GM20431 (cell line): Measurements from ENCODE around the gene EFTUD2.

Source experiments
- in situ Hi-C: fragments of 300-500 bp; cut with MseI, MboI; formaldehyde crosslinking; loops from one replicate; pipeline ENCODE4 v1.15.0; 2020; ENCODE audit warnings: low sequenced_read_pairs; ENCODE audit not compliant: unreplicated experiment

The EFTUD2 gene

DNA sequence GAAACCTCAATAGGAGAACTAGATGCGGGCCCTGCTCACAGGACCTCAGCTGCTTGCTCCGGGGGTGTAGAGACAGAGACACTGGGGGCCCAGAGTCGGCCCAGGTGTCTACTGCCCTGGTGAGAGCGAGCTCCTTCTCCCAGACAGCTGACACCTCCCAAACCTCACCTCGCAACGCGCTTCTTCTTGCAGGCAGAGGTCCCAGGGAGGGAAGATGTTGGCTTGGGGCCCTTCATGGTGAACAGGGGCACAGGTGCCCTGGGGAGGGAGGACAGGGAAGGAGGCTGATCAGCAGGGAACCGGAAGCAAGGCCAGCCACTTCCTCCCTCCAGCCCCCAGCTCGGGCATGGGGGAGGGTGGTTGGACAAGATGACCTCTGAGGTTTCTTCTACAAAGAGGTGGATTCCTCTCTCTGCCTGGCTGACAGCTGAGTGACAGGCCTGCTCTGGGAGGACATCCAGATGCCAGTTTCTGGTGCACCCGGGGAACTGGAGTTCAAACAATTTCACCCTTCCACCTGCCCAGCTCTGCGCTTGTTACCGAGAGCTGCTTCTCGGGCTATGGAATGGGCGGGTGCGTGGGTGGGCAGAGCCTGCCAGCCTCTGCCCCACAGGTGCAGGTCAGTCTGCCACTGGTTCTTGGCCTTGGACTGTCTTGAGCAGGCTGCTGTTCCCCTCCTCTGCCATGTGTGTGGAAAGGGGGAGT is 27.7 kb upstream of the EFTUD2 start:
- in situ Hi-C loops: loop anchor here (10.0 kb wide), 1 partner anchor 88 kb away; no protein-coding TSS in a partner anchor

DNA sequence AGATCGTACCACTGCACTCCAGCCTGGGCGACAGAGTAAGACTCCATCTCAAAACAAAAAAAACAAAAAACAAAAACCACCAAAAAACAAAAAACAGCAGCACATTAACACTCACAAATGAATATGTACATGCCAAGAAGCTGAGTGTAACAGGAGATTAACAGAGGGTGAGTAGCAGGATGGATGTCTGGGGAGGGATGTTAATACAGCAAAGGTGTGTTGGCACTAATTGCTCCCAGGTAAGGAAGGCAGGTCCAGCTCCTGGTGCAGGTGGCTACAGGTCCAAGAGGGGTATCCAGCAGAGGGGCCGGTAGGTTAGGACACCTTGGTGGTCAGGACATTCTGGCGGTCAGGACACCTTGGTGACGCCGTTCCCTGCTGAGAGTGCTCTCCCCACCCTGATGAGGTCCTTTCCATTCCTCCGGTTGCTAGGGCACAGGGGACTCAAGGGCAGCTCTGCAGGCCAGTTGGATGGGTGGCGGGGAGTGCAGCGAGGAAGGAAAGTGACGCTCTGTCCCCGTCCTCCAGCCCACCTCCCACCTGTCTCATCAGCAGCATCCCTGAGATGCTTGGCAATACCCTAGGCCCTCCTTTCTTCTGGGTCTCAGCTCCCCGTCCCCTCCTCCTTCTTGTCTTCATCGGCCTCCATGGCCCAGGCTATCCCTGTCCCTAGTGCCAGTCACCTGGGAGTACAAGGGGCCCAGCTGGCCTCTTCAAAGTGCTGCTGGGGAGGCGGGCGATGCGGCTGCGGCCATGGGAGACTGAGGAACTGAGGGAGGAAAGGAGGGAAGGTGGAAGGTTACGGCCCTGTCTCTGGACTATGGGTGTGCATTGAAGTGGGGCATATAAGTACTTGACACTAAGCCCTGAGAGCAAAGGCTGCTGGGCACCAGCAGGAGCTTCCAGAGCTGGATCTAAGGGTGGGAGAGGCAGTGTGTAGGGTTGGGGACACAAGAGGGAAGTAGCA is 26.8 kb upstream of the EFTUD2 start:
- in situ Hi-C loops: loop anchor here (10.0 kb wide), 1 partner anchor 89 kb away; no protein-coding TSS in a partner anchor

DNA sequence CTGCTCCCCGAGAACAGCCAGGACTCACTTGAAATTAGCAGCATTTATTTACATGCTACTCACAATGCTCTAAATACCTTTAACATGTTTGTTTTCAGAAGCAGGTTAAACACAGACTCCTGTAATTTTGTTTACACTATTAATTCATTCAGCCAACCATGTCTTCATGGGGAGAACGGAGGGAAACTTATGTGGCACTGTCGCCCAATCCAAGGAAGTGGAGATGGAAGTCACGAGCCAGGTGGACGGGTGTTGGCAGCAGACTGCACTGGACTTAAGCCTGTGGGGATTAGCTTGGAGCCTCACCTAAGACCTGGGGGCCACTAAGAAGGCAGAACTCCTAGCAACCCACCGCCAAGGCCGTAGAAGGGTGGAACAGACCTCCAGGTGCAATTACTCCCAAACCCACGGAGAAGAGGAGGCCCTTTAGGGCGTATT is 24.9 kb upstream of the EFTUD2 start:
- in situ Hi-C loops: loop anchor here (10.0 to 25.0 kb wide), 2 partner anchors 91 to 188 kb away; no protein-coding TSS in a partner anchor

DNA sequence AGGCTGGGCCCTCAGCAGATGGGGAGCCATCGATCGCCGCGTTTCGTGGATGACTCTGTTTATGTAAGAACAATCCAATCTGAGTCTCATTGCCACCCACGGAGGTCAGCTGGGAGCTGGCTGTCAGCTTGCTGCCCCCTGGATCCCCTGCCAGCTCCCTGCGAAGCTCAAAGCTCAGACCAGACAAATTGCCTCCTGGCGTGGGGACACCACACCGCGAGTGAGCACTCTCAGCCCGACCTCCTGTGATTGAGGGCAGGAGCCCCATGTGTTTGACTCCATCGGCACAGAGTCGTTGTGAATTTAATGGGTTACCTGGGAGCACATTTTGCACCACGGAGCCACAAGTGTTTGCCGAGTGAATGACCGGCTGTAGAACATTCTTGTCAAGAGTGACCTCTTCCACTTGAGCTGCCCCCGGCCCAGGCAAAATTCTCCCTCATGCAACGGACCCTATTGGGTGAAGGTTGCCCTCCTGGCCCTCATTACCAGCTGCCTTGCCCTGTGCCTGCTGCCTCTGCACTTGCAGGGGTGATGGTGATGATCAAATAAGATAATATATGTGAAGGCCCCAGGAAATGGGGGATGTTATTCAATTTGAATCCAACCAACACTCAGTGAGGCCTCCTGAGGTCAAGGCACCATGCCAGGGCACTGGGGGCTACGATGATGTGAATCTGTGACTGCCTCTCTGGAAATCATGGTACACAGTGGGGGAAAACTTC is 23.7 kb upstream of the EFTUD2 start:
- in situ Hi-C loops: loop anchor here (10.0 to 25.0 kb wide), 2 partner anchors 92 to 189 kb away; no protein-coding TSS in a partner anchor

DNA sequence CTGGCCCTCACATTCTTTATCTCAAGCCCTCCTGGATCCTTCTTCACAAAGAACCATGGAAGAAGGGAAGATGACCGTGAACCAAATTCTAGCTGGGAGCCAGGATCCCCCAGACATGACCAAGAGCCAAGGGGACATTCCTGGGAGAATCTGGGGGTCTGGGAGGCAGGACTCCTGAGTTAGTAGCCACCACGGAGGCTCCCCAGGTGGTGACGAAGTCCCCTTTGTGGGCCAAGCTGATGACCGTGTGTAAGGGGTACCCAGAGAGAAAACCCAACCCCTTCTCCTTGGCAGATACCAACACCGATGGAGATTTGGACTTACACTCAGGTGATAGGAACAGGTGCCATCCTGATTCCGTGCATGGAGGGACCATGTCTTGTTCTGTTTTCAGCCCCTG is 22.9 kb upstream of the EFTUD2 start:
- in situ Hi-C loops: loop anchor here (10.0 to 25.0 kb wide), 2 partner anchors 93 to 190 kb away; no protein-coding TSS in a partner anchor

DNA sequence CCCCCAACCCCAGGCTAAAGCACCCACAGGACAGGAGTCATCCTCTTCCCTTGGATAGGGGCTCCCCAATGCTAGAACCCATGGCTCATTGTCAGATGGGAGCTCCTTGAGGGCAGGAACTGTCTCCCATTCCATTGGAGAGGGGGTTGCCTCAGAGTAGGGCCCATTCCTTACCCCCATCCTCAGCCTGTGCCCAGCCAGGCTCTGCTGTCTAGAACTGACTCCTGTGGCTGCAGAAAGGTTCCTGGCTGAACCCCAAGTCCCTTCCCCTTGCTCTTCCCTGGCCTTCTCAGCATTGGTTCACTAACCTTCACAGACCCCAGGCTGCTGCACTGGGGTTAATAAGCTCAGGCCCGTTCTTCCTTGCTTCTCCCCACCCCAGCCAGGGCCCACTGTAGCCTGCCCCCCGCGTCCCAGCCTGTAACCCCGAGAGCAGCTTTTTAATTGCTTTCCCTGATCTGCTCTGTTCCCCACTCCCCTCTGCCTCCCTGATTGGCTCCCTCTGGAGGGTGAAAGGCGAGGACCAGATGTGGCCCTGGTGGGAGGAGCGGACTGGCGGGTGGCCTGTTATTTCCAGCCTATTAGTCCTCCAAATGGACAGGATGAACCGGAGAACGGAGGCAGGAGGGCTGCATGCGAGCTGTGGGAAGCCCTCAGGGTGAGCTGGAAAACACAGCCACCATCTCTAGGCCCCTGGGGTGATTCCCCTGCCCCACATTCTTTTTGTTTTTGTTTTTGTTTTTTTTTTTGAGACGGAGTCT is 22.1 kb upstream of the EFTUD2 start:
- in situ Hi-C loops: loop anchor here (10.0 to 25.0 kb wide), 2 partner anchors 93 to 191 kb away; no protein-coding TSS in a partner anchor

DNA sequence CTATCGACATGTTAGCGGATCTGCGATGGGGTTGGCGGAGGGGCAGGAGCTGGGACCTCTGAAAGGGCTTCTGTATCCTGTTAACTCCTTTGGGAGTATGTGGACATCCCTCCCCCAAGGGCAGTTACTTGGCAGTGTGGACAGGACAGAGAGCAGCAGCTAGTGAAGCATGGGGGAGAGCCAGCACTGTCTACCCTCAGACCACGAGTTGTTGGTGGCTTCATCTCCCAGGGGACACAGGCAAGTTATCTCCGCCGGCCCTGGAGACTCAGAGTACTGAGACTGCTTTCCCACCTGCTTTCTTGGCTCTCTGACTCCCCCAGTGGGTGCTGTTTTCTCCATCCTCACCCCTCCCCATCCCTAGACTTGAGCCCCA is 21.3 kb upstream of the EFTUD2 start:
- in situ Hi-C loops: loop anchor here (10.0 to 25.0 kb wide), 2 partner anchors 94 to 192 kb away; no protein-coding TSS in a partner anchor

DNA sequence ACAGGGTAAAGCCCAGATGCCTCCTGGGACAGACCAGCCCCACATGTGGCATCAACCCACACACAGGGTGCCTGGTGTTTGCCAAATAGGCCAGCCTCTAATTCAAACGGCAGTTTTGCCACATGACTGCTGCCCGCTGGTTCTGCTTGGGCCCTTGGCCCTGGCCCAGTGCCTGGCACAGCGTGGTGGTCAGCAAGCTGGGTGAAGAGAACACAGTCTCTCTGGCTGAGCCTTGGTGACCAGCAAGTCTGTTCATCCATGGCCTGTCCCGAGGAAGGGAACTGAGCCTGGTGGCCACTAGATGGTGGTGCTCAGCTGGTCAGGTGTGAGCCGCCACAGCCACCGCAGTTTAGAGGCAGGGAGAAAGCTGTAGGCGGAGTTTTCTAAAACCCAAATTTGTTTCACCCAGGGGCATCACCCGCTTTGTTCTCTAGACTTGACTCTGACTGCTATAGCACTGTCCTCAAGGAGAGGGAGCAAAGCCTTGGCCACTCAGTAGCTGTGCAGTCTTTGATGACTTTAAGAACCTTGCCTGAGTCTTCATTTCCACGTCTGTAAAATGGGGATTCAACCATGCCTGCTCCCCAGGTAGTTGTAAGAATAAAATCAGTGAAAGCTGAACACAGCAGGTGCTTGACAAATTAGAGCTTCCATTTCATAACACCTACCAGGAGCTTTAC is 20.8 kb upstream of the EFTUD2 start:
- in situ Hi-C loops: loop anchor here (10.0 to 25.0 kb wide), 2 partner anchors 95 to 192 kb away; no protein-coding TSS in a partner anchor

DNA sequence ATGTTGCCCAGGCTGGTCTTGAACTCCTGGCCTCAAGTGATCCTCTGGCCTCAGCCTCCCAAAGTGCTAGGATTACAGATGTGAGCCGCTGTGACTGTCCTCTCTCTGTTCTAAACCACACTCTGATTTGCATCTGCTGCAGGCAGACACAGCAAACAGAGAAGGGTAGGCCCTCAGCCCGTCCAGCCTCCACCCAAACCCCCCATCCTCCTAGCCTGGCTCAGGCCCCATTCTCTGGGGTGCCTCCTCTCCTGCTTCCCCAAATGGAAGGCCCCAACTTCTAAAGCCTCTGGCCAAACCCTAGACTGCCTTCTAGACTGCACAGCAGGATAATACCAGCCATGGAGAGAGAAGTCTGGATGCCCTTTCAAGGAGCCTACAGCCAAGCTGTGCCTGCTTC is 20.2 kb upstream of the EFTUD2 start:
- in situ Hi-C loops: loop anchor here (25.0 kb wide), 1 partner anchor 193 kb away; no protein-coding TSS in a partner anchor

DNA sequence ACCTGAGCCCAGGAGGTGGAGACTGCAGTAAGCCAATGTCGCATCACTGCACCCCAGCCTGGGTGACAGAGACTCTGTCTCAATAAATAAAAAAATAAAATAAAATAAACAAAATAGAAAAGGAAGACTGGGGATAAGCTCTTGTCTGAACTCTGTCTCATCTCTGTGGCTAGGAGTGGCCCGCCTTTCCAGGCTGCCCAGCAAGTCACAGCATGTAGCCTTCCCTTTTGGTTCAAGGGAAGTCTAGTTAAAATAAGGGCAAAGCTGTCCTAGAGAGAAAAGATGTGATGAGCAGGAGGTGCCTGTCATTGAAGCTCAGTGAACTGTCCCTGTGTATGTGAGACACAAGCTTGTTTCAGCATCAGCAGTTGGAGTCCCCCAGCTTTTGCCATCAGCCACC is 18.8 kb upstream of the EFTUD2 start:
- in situ Hi-C loops: loop anchor here (25.0 kb wide), 1 partner anchor 194 kb away; no protein-coding TSS in a partner anchor

DNA sequence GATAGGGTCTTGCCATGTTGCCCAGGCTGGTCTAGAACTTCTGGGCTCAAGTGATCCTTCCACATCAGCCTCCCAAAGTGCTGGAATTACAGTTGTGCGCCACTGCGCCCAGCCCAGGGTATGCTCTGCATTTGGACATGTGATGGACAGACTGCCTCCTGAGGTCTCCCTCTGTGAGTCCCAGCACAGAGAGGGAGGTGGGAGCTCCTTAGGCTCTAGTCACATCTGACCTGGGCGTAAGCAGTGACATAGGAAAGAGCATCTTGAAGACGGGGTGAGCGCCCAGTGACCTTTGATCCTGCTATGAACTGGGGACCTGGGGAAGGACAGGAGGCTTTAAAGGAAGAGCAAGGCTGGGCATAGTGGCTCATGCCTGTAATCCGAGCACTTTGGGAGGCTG is 18.2 kb upstream of the EFTUD2 start:
- in situ Hi-C loops: loop anchor here (25.0 kb wide), 1 partner anchor 195 kb away; no protein-coding TSS in a partner anchor

DNA sequence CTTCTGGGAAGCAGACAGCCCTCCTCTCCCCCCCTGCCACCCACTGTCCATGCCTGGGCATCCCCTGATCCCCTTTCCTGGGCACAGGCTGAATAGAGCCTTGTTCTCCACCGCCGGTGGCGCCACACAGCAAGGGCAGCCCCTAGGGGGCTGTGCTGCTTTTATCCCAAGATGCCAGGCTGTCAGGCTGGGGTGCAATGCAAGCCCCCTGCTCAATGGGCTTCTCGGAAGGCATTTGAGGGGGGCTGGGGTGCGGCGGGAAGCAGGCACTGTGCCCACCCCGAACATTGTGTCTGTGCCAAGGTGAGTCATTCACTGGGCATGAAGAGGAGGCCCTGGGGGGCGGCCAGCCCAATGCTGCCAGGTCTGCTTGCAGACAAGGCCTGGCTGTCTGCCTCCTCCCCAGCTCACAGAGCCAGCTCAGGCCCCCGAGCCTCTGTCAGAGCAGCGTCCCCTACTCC is 17.6 kb upstream of the EFTUD2 start:
- in situ Hi-C loops: loop anchor here (25.0 kb wide), 1 partner anchor 195 kb away; no protein-coding TSS in a partner anchor

DNA sequence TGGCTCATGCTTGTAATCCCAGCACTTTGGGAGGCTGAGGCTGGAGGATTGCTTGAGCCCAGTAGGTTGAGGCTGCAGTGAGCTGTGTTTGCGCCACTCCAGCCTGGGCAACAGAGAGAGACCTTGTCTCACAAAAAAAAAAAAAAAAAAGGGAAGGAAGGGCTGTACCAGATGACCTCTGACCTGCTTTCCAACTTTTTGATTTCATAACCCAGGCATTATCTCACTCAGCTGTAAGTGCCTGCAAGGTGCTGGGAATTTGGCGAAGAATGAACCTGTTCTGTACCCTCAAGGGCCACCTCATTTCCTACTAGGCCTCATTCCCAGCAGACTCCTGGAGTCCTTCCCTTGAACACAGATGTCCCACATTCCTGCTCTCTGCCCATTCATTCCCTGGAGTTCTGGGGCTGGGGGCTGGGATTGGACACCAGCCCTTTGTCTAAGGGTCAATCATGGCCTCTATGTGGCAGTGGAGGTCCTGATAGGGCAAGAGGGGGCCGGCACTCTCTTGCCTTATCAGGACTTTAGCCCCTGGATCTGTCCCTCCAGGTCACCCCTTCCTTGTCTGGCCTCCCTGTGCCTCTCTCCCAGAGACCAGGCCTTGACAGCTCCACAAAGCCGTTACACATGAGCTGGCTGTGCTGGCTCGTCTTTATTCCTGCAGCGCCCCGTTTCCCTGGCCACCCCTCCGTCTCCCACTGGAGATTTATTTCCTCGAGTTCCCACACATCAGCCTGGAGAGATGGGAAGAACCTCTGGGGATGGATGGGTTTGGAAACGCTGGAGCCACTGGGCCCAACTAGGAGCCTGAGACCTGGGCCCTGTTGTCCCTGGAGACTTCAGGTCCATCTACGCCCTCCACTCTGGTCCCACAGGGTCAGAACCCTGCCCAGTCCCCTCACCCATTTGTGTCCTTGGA is 16.9 kb upstream of the EFTUD2 start:
- in situ Hi-C loops: loop anchor here (25.0 kb wide), 1 partner anchor 196 kb away; no protein-coding TSS in a partner anchor

DNA sequence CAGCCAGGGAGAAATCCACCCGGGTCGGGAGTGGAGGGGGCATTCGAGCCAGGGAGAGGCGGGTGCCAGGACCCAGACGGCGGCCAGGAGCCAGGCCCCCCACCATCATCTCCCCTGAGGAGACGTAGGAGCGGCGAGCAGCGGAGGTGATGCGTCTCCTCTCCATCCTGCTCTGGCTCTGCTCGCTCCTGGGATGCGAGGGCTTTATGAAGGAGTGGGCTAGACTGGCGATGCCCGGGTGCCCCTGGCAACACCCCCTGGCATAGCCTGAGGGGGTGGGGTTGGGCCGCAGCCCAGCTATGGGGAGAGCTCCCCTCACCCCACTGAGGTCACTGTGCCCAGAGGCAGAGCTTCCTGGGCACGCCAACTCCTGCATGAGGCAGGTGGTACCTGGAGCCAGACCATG is 16.1 kb upstream of the EFTUD2 start, which contains the start of gene GFAP:
Gene GFAP, minus strand, starts transcription at position 180 of the 406 bp plus-strand sequence. Its CDS starts 14 bp downstream, at position 166.
- in situ Hi-C loops: loop anchor here (25.0 kb wide), 1 partner anchor 197 kb away; no protein-coding TSS in a partner anchor

DNA sequence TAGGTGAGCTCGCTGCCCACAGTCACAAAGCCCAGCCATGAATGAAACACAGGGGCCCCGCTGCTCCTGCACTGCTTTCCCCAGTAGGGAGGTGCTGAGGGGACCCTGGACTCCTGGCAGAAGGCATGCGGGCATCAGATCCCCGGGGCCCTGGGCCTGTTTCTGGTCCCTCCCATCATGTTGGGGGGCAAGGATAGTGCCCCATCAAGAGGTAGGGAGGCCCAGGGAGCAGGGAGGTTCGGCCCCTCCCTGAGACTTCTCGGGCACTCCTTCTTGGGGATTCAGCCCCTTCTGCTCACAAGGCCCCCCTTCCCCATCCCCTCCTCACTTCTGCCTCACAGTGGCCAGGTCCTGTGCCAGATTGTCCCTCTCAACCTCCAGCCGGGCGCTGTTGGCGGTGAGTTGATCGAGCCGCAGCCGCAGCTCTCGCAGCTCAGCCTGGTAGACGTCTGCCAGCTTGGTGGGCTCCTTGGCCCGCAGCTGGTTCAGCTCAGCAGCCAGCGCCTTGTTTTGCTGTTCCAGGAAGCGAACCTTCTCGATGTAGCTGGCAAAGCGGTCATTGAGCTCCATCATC is 15.5 kb upstream of the EFTUD2 start:
- in situ Hi-C loops: loop anchor here (25.0 kb wide), 1 partner anchor 198 kb away; no protein-coding TSS in a partner anchor

DNA sequence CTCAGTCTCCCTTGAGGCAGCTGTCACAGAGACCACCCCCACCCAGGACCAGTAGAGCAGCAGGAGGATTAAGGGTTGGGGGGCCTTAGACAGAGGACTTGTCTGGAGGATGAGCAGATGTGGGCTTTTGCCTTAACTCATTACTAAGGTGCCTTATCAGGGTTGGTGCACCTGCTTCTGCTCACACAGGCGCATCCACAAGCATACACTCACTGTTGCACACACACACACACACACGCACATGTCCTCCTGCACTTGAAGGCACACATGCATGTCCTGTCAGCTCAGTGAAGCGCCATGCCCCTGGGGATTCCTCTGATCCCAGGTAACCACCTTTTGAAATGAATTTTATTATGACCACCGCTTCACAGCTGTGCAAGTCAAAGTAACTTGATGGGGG is 14.9 kb upstream of the EFTUD2 start:
- in situ Hi-C loops: loop anchor here (25.0 kb wide), 1 partner anchor 198 kb away; no protein-coding TSS in a partner anchor
